GM19395 (cell line): ENCODE data around the gene RAB6B.

Experiments used
- ATAC-seq: cut with Tn5 transposase; IDR thresholded peaks from one replicate; pipeline ENCODE4 v1.9.1; 2021; ENCODE audit warnings: mild to moderate bottlenecking, moderate library complexity; ENCODE audit not compliant: unreplicated experiment

RAB6B gene

GRCh38 chr3:133860519-133860918 is 35.2 kb downstream of the RAB6B start:
- ATAC-seq = no peak

GRCh38 chr3:133859381-133860234 is 36.1 kb downstream of the RAB6B start:
- ATAC-seq = no peak

- ATAC-seq = no peak
These were observed 37.9 kb downstream of the RAB6B start for GRCh38 chr3:133857767-133858166.

GRCh38 chr3:133856316-133856715 is 39.4 kb downstream of the RAB6B start:
- no peak for ATAC-seq

GRCh38 chr3:133855772-133856171 is 39.9 kb downstream of the RAB6B start:
- no peak for ATAC-seq

- no peak for ATAC-seq
These were observed 40.7 kb downstream of the RAB6B start for GRCh38 chr3:133855002-133855370.

GRCh38 chr3:133854264-133855001 is 41.2 kb downstream of the RAB6B start:
- no peak for ATAC-seq

GRCh38 chr3:133853925-133854227 is 41.8 kb downstream of the RAB6B start:
- no peak for ATAC-seq

- no peak for ATAC-seq
These were observed 42.4 kb downstream of the RAB6B start for GRCh38 chr3:133853063-133853924.

GRCh38 chr3:133851931-133852330 is 43.8 kb downstream of the RAB6B start:
- no peak for ATAC-seq

- peak; percentile 60 for ATAC-seq
These were observed 44.3 kb downstream of the RAB6B start for GRCh38 chr3:133851266-133851906.

GRCh38 chr3:133850034-133850433 is 45.6 kb downstream of the RAB6B start:
- ATAC-seq = peak; percentile 56

GRCh38 chr3:133849346-133849745 is 46.3 kb downstream of the RAB6B start:
- ATAC-seq = no peak

GRCh38 chr3:133845127-133845526 is 50.6 kb downstream of the RAB6B start:
- no peak for ATAC-seq

- no peak for ATAC-seq
These were observed 52.0 kb downstream of the RAB6B start for GRCh38 chr3:133843634-133844033.

- ATAC-seq = no peak
These were observed 53.5 kb downstream of the RAB6B start for GRCh38 chr3:133842158-133842557.

- ATAC-seq = no peak
These were observed 54.5 kb downstream of the RAB6B start for GRCh38 chr3:133841196-133841595.

- no peak for ATAC-seq
These were observed 54.9 kb downstream of the RAB6B start for GRCh38 chr3:133840767-133841166.

GRCh38 chr3:133840055-133840737 is 55.5 kb downstream of the RAB6B start:
- ATAC-seq = no peak
